Inflammatory macrophage treated with lipopolysaccharide for 1 hour (primary cell): Measurements from ENCODE around the gene KDM2A.

Experiments used
- DNase-seq, 2 donors: peaks; one replicate each; pipeline ENCODE4 v3.0.0-alpha.2; 2020 to 2022

KDM2A gene

DNA sequence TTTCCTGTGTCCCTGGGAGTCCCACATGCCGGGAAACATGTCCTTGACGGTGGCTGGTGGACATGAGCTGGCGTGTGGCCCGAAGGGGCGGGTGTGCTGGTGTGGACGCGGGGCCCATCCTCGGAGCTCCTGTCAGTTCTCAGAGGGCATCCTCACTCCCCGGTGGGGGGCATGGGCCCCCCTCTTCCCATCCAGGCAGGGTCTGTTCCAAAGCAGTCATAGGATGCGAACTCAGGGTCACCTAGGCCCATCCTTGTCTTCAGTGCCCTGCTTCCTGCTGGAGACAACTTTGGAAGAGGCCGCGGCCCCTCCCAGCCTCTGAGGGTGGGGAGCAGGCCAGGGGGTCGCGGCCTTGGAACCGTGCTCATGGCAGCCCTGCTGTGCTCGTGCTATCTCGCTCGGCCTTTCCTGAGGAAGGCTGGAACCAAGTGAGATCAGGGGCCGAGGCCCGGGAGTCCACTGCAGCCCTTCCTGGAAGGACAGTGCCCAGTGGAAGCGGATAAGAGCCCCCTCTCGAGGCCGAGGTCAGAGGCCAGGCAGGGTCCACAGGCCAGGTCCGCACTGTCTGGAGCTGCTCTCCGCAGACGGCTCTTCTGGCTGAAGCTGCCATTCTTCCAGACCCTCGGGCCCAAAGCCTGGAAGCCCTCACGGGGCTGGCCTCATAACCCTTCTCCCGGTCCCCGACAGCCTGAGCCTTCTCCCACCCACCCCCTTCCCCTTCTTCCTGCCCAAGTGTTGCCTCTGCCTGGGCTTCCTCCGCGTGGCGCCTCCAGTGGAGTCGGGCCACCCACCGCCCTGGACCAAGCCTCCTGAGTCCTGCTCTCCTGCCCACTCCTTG lies 155.9 kb downstream of the KDM2A start:
- no peak for DNase-seq

GRCh38 chr11:67275606-67276409 lies 156.7 kb downstream of the KDM2A start:
- no peak for DNase-seq

GRCh38 chr11:67276781-67277230 lies 157.7 kb downstream of the KDM2A start:
- DNase-seq = no peak

DNA sequence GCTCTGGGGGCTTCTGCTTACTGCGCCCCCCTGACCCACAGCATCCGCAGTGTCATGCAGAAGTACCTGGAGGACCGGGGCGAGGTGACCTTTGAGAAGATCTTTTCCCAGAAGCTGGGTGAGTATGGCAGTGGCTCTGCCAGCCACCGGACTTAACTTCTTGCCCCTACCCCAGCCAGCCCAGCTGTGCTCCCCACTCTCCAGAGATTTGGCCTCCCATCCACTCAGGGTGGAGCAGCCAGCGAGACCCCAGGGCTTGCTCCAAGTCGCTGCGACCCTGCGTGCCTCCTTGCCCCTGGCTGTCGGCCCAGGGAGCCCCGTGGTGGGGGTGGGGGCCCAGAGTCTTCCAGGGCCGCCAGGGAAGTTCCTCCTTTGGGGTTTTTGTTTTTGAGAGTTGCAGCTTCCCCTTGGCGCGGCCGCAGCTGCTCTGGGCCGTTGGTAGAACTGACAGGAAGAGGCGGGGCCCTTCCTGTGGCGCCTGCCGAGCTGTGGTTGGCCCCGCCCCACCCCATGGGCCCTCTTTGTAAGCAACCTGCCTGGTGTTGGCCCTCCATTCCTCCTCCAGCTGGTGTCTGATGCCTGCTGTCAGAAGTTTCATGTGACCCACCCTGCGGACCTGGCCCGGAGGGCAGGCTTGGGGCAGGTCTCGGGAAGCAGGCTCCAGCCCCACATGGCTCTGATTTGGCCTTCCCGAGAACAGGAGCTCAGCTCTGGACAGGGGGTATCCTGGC lies 158.3 kb downstream of the KDM2A start:
- peak; percentile 91 to 95 for DNase-seq

DNA sequence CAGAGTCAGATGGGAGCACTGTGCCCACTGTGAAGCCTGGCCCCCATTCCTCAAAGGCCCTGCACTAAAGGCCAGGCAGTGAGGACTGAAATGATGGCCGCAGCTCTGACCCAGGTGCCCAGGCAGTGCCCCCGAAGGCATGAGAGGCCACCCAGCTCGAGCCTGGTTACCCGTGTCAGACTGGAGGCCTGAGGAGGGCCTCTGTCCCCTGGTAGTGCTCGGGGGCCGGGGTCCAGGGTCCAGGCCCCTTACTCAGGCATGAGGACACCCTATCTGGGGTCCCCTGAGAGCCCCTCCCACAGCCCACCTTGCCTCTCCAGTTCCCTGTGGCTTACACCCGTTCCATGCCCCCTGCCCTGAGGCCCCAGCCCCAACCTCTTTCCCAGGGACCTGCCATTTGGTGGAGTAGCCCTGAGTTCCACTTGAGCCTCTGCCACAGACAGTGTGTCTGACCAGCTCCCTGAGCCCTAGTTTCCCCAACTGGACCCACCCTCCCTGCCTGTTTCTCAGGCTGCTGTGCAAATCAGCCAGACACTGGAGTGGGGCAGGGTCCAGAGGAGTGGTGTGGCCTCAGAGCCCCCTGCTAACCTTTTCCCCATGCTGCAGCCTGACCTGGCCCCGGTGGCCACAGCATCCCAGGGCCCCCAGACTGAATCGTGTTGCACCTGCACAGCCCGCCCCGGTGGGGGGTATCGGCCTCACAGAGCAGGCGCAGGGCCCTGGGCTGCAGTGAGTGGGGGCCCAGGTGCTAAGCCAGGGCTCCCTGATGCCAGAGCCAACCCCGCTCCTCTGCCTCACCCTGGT lies 159.3 kb downstream of the KDM2A start:
- no peak for DNase-seq

DNA sequence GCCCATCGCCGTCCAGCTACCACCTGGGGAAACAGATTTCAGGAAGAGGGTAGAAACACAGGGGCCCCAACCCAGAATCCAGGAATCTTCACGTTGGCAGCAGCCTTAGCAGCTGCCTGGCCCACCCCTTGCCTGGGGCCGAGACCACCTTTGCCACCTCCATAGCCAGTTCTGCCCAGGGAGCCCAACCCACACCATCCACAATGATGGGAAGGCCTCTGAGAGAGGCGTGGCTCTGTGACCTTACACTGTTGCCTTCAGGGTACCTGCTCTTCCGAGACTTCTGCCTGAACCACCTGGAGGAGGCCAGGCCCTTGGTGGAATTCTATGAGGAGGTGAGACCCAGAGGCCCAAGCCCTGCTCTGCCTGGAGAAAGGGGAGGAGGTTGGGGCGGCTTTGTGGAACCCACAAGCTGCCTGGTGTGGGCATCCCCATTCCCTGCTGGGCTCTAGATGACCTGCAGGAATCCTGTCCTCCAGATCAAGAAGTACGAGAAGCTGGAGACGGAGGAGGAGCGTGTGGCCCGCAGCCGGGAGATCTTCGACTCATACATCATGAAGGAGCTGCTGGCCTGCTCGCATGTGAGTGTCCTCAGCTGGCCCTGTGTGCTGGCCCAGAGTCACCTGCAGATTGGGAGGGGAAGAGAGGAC lies 160.0 kb downstream of the KDM2A start:
- no peak for DNase-seq

DNA sequence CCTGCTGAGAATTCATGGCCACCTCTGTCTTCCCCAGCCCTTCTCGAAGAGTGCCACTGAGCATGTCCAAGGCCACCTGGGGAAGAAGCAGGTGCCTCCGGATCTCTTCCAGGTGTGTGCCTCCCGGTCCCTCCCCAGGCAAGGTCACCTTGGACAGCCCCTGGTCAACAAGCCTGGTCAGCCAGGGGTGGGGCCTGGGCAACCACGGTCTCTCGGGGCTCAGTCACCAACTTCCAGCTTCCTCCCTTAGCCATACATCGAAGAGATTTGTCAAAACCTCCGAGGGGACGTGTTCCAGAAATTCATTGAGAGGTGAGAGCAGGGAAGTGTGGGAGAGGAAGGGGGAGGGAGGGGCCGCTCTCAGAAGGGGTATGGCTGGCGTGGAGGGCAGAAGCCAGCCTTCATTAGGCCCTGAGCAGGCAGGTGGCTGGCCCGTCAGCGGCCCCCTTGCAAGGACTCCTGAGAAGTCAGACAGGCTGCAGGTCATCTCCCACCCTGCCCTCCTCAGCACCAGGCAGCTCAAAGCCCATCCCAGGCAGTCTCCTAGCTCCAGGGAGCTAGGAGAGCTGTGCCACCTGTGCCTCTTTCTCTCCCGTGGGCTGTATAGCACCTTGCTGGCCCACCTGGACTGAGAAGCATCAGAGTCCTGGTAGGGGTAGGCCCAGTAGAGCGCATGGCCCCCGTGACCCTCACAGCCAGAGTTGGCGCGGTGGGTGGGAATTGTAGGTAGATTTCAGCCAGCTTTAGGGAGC lies 160.7 kb downstream of the KDM2A start:
- no peak for DNase-seq

DNA sequence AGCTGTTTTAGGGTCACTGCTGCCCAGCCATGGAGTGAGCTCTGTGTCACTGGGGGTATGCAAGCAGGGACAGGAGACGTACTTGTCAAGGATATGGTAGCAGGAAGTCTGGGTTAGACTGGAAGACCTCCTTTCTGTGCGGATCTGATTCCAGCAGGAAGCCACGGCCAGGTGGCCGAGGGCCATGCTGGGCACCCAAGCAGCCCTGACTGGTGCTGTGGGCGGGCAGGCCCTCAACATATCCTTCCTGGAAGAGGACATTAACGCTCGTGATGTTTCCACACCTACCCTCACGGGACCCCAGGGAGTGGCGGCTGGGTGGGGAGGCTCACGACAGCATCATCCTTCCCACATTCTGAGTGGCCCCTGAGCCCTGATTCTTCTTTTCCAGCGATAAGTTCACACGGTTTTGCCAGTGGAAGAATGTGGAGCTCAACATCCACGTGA lies 161.3 kb downstream of the KDM2A start:
- DNase-seq = no peak

GRCh38 chr11:67280788-67281551 lies 161.9 kb downstream of the KDM2A start:
- DNase-seq = no peak

GRCh38 chr11:67281552-67282150 lies 162.6 kb downstream of the KDM2A start:
- DNase-seq = no peak

- DNase-seq = no peak
These were observed 163.3 kb downstream of the KDM2A start for GRCh38 chr11:67282155-67282875.

DNA sequence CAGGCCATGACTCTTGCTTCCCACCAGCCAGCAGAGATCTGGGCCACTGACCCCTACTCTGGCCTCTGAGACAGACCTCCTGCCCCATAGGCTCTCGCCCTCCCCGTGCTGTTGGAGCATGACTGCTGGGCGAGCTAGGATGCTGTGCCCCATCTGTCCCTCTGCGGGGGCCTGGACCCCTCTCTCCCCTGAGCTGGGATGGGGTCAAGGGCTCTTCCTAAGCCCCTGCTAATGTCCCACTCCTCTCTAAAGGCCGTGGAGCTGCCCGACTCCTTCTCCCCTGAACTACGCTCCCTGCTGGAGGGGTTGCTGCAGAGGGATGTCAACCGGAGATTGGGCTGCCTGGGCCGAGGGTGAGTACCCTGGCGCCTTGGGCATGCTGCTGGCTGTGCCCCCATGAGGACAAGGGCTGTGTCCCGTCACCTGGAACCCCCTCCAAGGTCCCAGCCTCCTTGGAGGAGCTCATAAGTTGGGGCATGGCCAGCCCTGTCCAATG lies 163.9 kb downstream of the KDM2A start:
- DNase-seq = no peak

GRCh38 chr11:67283481-67283963 lies 164.5 kb downstream of the KDM2A start:
- peak; percentile 89 to 95 for DNase-seq

DNA sequence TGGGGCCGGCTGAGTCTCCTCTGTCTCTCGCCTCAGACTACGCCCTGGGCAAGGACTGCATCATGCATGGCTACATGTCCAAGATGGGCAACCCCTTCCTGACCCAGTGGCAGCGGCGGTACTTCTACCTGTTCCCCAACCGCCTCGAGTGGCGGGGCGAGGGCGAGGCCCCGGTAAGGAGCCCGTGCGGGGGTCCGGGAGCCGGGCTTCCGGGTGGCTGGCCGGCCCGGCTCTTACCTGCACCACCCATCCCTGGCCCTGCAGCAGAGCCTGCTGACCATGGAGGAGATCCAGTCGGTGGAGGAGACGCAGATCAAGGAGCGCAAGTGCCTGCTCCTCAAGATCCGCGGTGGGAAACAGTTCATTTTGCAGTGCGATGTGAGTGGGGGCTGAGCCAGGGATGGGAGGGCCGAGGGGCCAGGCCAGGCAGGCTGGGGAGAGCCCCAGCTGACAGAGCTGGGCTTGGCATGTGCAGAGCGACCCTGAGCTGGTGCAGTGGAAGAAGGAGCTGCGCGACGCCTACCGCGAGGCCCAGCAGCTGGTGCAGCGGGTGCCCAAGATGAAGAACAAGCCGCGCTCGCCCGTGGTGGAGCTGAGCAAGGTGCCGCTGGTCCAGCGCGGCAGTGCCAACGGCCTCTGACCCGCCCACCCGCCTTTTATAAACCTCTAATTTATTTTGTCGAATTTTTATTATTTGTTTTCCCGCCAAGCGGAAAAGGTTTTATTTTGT lies 165.9 kb downstream of the KDM2A start:
- no peak for DNase-seq

- no peak for DNase-seq
These were observed 166.8 kb downstream of the KDM2A start for GRCh38 chr11:67285541-67286498.

DNA sequence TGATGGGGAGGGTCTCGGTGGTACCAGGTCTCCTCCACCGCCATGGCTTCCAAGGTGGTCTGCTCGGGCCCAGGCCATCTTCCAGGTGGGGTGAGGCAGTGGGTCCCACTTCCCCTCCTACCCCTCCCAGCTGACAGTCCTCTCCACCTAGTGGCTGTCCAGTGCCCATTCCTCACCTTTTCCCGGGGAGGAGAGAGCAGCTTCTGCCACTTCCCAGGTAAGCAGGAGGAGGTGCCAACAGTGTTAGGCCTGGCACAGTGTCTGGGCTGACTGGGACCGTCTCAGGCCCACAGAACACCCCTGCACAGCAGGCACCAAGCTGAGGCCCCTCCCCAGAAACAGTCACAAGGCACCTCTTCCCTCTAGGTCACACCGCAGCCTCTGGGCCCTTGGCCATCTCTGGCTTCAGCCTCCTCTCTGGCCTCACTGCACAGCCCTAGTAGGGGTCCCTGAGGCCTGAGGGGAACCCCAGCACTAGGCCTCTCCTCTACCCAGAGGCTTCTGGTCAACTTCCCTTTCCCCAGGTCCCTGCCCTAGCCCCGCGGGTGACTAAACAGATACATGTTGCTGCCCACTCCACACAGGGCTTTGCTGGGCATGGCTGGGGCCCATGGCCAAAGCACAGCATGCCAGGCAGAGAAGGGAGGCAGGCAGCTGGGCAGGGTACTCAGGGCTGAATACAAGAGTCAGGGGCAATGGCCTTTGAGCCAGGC lies 167.7 kb downstream of the KDM2A start:
- peak; percentile 76 to 83 for DNase-seq
